Memory B cell (primary cell): ENCODE results near the gene ARMH3.

Source experiments
- ATAC-seq: fragments of 150-1000 bp; cut with Tn5 transposase; 2 replicates; pipeline ENCODE4 v1.10.0; 2021; ENCODE audit warnings: low read depth, mild to moderate bottlenecking, moderate library complexity
- DNase-seq, 2 donors: peaks; one replicate each; pipeline ENCODE4 v3.0.0; 2022; ENCODE audit warnings: low spot score in 2 of 2
- H3K27ac Mint-ChIP-seq: one replicate; pipeline ENCODE4 v1.8.0; 2022; ENCODE audit warnings: mild to moderate bottlenecking, moderate library complexity, mixed read lengths
- H3K27me3 Mint-ChIP-seq: one replicate; pipeline ENCODE4 v1.8.0; 2022; ENCODE audit warnings: mixed read lengths
- H3K36me3 Mint-ChIP-seq: one replicate; pipeline ENCODE4 v1.8.0; 2022; ENCODE audit warnings: mild to moderate bottlenecking, mixed read lengths
- H3K4me1 Mint-ChIP-seq: one replicate; pipeline ENCODE4 v1.8.0; 2022; ENCODE audit warnings: mixed read lengths
- H3K4me3 Mint-ChIP-seq: one replicate; pipeline ENCODE4 v1.8.0; 2022; ENCODE audit warnings: mild to moderate bottlenecking, moderate library complexity, mixed read lengths
- H3K9me3 Mint-ChIP-seq: one replicate; pipeline ENCODE4 v1.8.0; 2022; ENCODE audit warnings: mixed read lengths

The ARMH3 gene

DNA sequence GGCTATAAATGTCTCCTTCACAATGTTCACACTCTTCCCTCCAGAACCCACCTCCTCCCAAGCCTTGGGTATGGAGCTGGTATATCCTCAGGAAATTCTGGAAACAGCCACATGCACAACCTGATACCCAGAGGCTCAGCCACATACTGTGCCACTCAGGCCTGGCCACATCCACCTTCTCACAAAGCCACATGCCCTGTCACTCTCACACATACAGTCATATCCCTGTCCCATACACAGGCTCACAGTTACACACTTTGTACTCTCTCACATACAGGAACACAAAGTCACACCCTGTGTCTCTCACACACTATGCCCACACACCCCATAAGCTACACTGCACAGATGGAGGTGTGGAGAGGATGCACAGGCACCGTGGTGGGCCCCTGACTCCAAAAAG is 222.5 kb downstream of the ARMH3 start:
- DNase-seq (no peak), ATAC-seq (no peak)
- Mint-ChIP-seq H3K27me3 (no peaks in the 10 kb centered on the region), H3K27ac (peak overlapping the region; percentile 73), H3K4me3 (no peak overlapping the region), H3K36me3 (no peaks in the 10 kb centered on the region), H3K9me3 (no peaks in the 10 kb centered on the region), H3K4me1 (peaks cover 43% of the 10 kb centered on the region)

DNA sequence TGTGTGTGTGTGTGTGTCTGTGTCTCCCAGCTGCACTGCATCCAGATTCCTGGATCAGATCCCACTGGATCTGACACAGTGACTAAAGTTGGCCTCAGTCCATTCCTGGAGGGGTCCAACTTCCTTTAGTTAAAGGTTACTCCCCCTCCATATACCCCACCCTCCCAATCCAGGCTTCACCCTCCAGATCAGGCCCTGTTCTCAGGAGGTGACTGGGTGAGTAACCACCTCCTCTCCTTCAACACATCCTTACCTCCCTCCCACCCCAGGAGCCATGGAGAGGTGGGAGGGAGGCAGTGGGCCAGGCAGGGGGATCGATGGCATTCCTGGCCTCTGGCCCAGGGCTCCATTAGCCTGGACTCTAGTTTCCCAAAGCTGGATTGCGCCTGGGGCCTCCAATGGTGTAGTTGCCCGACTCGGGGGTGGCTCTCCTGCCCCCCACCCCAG is 223.6 kb downstream of the ARMH3 start:
- H3K36me3 Mint-ChIP-seq, result no peaks in the 10 kb centered on the region
- ATAC-seq, result no peak
- no peaks in the 10 kb centered on the region for H3K9me3 Mint-ChIP-seq
- H3K27ac Mint-ChIP-seq, result peak overlapping the region; percentile 73
- H3K4me1 Mint-ChIP-seq, result peaks cover 43% of the 10 kb centered on the region
- H3K27me3 Mint-ChIP-seq, result no peaks in the 10 kb centered on the region
- DNase-seq, result no peak
- H3K4me3 Mint-ChIP-seq, result no peak overlapping the region

DNA sequence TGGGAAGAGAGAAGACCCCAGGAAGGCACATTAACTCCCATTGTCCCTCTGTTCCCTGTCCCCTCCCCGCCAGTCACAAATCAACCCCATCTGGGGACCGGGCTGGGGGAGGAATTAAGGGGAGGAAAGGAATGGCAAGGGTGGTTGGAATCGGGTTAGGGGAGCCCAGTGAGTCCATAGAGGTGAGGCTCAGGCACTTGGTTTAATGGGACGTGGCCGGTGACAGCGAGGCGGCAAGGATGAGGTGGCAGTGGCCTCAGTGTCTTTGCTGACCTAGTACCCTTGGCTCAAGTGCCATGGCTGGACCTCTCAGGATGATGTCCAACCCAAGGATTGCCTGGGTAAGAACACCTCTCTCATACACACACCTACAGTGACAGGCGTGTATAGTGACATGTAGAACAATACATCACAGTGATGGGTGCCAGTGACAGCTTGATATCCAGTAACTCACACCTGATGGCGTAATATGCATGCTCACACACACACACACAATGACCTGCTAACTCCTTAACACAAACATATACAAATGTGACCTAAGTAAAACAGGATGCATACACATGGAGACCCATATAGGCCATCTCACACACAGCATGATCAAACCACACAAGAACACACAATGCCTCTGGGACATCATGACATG is 224.7 kb downstream of the ARMH3 start:
- no peak for DNase-seq
- Mint-ChIP-seq H3K36me3 (no peaks in the 10 kb centered on the region), H3K4me3 (peak overlapping the region; percentile 81), H3K27ac (peak overlapping the region; percentile 96), H3K9me3 (no peaks in the 10 kb centered on the region), H3K4me1 (peaks cover 43% of the 10 kb centered on the region), H3K27me3 (no peaks in the 10 kb centered on the region)
- ATAC-seq, result no peak

DNA sequence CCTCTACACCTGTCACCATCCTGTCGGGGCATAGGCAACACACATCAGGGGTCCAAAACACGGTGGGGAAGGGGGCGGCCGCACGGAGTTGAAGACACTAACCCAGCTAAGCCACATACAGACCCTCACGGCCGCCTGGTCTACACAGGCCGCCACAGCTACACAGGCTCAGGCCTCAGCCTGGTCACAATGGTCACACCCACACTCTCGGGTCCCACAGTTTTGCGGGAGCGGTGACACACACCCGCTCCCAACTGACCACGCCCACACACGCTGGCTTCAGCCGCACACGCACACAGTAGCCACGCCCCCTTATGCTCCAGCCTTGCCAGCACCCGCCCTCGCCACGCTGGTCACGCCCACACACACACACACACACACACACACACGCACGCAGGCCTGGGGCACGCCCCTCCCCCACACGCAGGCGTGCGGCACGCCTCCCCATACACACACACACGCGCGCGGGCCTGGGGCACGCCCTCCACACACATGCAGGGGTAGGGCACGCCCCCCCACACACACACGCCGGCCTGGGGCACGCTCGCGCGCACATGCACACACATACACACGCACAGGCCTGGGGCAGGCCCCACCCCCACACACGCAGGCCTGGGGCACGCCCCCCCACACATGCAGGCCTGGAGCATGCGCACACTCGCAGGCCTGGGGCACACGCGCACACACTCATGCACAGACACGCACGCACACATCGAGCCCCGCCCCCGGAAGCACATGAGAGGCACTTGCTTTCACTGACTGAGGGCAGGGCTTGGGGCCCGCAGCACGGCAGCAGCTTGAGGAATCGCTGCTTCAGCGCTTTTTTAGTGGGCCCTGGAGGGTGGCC is 225.4 kb downstream of the ARMH3 start:
- H3K4me3 Mint-ChIP-seq, result peak overlapping the region; percentile 81
- H3K9me3 Mint-ChIP-seq, result no peaks in the 10 kb centered on the region
- H3K27ac Mint-ChIP-seq, result peak overlapping the region; percentile 96
- peak; percentile 93 to 96 for DNase-seq
- H3K27me3 Mint-ChIP-seq, result no peaks in the 10 kb centered on the region
- H3K36me3 Mint-ChIP-seq, result no peaks in the 10 kb centered on the region
- ATAC-seq, result peak; percentile 75
- H3K4me1 Mint-ChIP-seq, result peaks cover 40% of the 10 kb centered on the region

DNA sequence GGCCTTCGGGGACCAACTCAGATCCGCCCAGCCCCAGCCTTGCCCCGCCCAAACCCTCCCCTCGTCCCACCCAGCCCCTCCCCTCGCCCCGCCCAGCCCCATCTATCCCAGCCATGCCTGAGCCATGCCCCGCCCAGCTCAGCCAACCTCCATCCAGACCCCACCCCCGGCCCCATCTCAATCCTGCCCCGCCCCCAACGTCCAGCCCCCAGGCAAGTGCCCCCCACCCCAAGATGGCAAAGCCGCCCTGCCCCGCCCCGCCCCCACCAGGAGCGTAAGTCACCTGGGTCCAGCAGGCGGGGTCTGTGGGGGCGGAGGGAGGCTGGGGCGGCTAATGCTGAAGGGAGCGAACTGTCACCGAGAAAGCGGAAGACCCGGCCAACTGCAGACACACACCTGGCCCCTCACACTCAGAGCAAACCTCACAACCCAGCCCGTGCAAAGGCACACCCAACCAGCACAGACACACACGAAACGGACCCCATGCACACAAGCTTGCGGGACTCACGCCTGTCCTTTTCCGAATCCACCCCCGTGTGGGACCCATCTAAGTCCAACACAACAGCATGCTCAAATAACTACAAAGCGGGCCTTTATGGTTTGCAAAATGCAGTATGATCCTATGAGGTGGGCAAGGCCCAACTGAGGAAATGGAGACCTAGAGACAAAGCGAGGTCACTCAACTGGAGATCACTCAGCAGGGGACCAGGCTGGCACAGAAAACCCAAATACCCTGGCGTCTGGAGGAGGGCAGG is 226.2 kb downstream of the ARMH3 start:
- no peaks in the 10 kb centered on the region for H3K9me3 Mint-ChIP-seq
- ATAC-seq (peak; percentile 55), DNase-seq (peak; percentile 75 to 84)
- no peaks in the 10 kb centered on the region for H3K36me3 Mint-ChIP-seq
- H3K27me3 Mint-ChIP-seq, result no peaks in the 10 kb centered on the region
- peak overlapping the region; percentile 81 for H3K4me3 Mint-ChIP-seq
- H3K27ac Mint-ChIP-seq, result peak overlapping the region; percentile 96
- peaks cover 36% of the 10 kb centered on the region for H3K4me1 Mint-ChIP-seq

DNA sequence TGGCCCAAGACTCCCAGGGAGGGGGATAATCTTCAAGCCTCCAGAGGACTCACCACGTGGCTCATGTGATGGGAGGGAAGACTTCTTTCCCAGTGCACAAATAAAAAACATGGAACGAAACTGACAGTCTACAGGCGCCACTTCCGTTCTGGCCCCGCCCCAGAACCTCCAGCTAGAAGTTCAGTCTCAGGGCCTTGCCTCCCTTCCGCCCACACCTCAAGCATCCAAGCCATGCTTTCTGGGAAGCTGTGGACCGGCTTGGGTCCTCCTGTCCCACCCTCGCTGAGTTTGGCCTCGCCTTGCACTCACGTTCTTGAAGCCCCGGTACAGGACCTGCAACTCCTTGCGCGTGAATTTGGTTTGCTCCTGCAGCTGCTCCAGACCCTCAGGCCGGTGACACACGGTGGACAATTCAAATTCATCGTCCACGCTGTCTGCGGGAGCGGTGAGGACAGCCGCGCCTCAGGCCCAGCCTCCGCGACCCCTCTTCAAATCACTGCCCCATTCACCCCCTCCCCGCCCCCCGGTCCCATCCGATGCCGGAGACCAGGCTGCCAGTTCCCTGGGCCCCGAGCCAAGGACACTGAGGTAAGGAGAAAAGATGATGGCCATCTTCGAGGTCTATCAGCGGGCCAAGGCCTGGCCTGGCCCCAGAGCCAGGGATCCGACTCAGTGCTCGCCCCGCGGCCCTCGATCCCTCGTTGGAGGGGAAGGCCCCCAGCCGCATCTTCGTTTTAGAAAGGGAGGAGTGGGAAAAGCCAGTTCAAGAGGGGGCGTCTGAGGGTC is 227.0 kb downstream of the ARMH3 start:
- no peaks in the 10 kb centered on the region for H3K36me3 Mint-ChIP-seq
- DNase-seq (no peak), ATAC-seq (no peak)
- no peaks in the 10 kb centered on the region for H3K9me3 Mint-ChIP-seq
- H3K4me1 Mint-ChIP-seq, result peaks cover 31% of the 10 kb centered on the region
- no peak overlapping the region for H3K27ac Mint-ChIP-seq
- H3K27me3 Mint-ChIP-seq, result no peaks in the 10 kb centered on the region
- H3K4me3 Mint-ChIP-seq, result peak overlapping the region; percentile 4

DNA sequence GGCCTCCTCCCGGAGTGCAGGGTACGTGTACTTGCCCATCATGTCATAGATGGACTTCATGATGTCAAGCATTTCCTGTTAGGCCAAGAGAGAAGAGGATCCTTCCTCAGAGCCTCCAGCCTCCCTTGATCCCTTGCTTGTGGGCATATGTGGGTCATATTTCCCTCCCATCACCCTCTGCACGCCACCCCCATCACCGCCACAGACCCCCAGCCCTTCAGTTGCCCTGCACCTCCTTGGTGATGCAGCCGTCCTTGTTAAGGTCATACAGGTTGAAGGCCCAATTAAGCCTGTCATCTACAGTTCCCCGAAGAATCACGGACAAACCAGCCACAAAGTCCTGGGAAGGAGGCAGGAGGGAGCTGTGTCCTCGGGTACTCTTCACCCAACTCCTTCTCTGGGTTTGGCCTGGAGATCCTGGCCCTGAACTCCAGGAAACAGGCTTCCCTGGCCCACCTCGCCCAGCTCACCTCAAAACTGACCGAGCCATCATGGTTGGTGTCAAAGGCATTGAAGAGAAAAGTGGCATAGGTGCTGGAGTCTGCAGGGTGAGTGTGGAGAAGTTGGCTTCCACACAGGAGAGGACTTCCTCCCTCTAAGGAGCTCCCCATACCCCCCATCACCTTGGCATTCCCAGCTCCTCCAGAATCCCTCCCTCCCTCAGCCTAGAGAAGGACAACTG is 227.9 kb downstream of the ARMH3 start:
- Mint-ChIP-seq H3K4me3 (no peak overlapping the region), H3K27ac (no peak overlapping the region), H3K4me1 (peaks cover 24% of the 10 kb centered on the region), H3K27me3 (no peaks in the 10 kb centered on the region), H3K36me3 (no peaks in the 10 kb centered on the region), H3K9me3 (no peaks in the 10 kb centered on the region)
- DNase-seq (no peak), ATAC-seq (no peak)

DNA sequence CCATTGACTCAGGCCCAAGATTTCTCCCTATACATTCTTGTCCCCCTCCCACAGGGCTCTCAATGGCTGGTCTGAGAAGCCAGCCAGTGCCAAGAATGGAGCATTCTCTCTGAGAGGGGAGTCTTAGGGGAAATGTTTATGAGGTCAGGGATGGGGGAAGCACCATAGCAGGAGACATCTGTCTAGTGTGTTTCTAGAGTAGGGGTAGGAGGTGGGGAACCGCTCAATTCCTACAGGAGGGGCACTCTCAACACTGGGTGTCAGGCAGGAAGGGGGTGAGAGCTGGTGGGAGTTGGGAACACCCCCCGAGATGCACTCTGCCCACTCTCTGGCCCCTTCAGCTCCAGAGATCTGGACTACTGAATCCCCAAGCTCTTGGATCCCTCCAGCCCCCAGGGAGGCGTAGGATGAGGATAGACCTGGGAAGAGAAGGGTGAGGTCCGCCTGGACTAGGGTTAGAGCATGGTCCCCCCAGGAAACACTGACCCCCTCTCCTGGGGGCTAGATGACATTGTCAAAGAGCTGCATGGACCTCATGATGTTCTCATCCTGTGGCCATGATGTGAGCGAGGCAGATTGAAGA is 229.0 kb downstream of the ARMH3 start:
- Mint-ChIP-seq H3K27ac (no peak overlapping the region), H3K27me3 (no peaks in the 10 kb centered on the region), H3K4me3 (no peak overlapping the region), H3K36me3 (peaks cover 3% of the 10 kb centered on the region), H3K4me1 (peaks cover 20% of the 10 kb centered on the region), H3K9me3 (no peaks in the 10 kb centered on the region)
- ATAC-seq (no peak), DNase-seq (no peak)

DNA sequence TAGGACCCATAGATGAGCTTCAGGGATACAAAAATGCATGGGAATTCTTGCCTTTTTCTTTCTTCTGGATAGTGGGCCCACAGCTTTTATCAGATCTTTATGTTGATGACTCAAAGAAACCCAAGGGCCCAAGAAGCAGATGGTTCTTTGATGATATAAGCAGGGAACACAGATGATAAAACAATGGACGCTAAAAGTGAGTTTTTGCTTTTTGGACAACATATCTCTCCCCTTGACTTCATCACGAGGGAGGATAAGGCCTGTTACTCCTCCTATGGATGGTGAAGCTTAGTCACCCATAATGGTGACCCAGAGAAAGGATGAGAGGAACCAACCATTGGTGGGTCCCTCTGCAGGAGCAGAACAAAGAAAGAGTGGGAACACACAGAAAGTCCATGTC is 231.2 kb downstream of the ARMH3 start:
- H3K27ac Mint-ChIP-seq, result no peak overlapping the region
- DNase-seq (no peak), ATAC-seq (no peak)
- no peaks in the 10 kb centered on the region for H3K27me3 Mint-ChIP-seq
- H3K4me1 Mint-ChIP-seq, result peaks cover 7% of the 10 kb centered on the region
- peaks cover 5% of the 10 kb centered on the region for H3K36me3 Mint-ChIP-seq
- no peak overlapping the region for H3K4me3 Mint-ChIP-seq
- H3K9me3 Mint-ChIP-seq, result no peaks in the 10 kb centered on the region

DNA sequence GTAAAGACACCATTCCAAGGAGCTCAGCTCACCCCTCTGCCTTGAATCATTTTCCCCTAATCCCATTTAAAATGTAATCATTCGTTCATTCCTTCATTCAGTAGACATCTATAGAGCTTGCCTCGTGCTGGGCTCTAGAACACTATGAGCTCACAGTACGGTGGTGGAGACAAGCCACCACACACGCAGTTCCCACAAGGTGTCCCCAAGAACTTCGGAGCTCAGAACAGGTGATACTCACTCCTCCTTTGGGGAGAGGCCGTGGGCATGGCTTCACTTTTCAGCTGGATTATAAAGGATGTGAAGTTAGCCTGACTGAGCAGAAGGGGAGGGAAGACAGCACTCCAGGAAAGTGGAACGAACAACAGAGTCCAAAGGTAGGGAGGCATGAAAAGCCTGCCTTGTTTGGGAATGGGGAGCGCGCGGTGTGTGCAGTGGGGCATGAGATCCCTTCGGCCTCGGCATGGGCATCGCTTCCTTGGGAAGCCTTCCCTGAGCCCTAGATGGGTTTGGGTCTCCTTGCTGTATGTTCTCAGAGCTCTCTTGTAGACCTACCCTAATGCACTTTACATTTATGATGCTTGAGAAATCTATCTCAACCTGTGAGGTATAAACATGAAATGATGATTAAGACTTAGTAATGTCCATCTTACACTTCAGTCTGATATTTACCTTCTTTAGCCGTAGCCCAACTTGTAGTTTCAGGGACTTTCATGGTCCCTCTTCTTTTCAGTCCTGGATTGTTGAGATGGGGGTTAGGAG is 236.9 kb downstream of the ARMH3 start:
- ATAC-seq, result peak; percentile 6

DNA sequence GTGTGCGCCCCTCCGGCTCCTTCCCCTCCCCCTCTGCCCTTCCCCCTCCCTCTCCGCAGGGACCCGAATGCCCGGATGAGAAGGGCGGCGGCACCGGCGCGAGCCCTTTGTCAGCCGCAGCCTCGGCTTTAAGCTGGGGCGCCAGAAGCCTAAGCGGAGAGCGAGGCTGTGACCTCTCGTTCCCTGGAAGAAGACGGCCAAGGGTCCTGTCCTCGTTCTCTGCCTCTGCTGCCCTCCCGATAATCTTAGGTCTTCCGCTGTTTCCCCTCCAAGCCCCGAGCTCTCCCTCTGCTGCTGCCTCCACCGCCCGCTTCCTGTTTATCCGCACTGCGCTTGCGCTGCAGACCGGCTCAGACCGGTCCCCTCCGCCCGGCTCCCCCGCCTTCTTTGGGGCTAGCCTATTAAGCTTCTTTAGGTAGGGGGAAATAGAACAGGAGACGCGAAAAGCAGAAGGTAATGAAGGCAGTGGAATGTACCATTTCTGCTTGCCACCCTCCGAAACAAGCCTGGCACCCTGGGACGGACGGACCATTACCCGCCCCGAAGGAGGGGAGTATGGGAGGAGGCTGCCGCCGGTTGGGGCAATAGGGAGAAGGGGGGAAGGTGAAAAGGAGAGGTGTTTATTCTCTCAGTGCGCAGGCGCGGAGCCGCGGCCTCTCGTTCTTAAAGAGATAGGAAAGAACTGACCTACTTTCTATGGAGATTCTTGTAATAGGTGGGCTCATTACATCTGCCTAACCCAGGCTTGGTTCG is 237.7 kb downstream of the ARMH3 start, which contains the start of gene OGA:
Gene OGA, minus strand, starts transcription at position 326 of the 753 bp plus-strand sequence. CDS start 422 bp downstream, outside the sequence.
- Mint-ChIP-seq H3K27ac (peak within 1 kb of the TSS; percentile 95), H3K4me3 (peak within 1 kb of the TSS; percentile 95), H3K4me1 (peaks cover 30% of the 10 kb centered on the region), H3K27me3 (no peaks in the 10 kb centered on the region), H3K9me3 (no peaks in the 10 kb centered on the region), H3K36me3 (peaks cover 9% of the 10 kb centered on the region)
- peak; percentile 86 for ATAC-seq
- peak; percentile 86 to 93 for DNase-seq

More for the DNA sequence above, 236.9 kb downstream of the ARMH3 start:
- H3K4me1 Mint-ChIP-seq, result peaks cover 27% of the 10 kb centered on the region
- peak overlapping the region; percentile 95 for H3K27ac Mint-ChIP-seq
- no peaks in the 10 kb centered on the region for H3K9me3 Mint-ChIP-seq
- H3K36me3 Mint-ChIP-seq, result peaks cover 9% of the 10 kb centered on the region
- peak overlapping the region; percentile 95 for H3K4me3 Mint-ChIP-seq
- no peak for DNase-seq
- no peaks in the 10 kb centered on the region for H3K27me3 Mint-ChIP-seq
